NCI-H1092 (cell line): Measurements from ENCODE around the gene HHEX.
"Not testable (repeated sequence)": the region's sequence is repeated elsewhere in the genome, so short reads cannot be mapped to it uniquely, and the experiment has no call there.

Source experiments
- DNase-seq: peaks from one replicate; lab custom pipeline; 2025; lab: John Stamatoyannopoulos, UW

The HHEX gene

GRCh38 chr10:92689663-92690210 is at the start of gene HHEX:
HHEX (plus strand) TSS chr10:92689955; CDS start chr10:92689987, 32 bp downstream.
- peak; percentile 3 for DNase-seq

GRCh38 chr10:92640107-92640506 is 49.6 kb upstream of the HHEX start:
- no peak for DNase-seq

GRCh38 chr10:92641492-92641891 is 48.3 kb upstream of the HHEX start:
- DNase-seq = no peak

- DNase-seq = no peak
Observed at GRCh38 chr10:92644921-92645320, 44.8 kb upstream of the HHEX start.

GRCh38 chr10:92650864-92651263 is 38.9 kb upstream of the HHEX start:
- DNase-seq = not testable (repeated sequence)

- no peak for DNase-seq
Observed at GRCh38 chr10:92655426-92655825, 34.3 kb upstream of the HHEX start.

- DNase-seq = no peak
Observed at GRCh38 chr10:92656266-92656961, 33.3 kb upstream of the HHEX start.

- no peak for DNase-seq
Observed at GRCh38 chr10:92657024-92657423, 32.7 kb upstream of the HHEX start.

GRCh38 chr10:92662848-92663247 is 26.9 kb upstream of the HHEX start:
- no peak for DNase-seq

GRCh38 chr10:92664322-92664721 is 25.4 kb upstream of the HHEX start:
- no peak for DNase-seq

- DNase-seq = no peak
Observed at GRCh38 chr10:92667078-92667477, 22.7 kb upstream of the HHEX start.

GRCh38 chr10:92677708-92678107 is 12.0 kb upstream of the HHEX start:
- no peak for DNase-seq

GRCh38 chr10:92678206-92678605 is 11.5 kb upstream of the HHEX start:
- DNase-seq = no peak

GRCh38 chr10:92681306-92681834 is 8.4 kb upstream of the HHEX start:
- DNase-seq = no peak

GRCh38 chr10:92688573-92688926 is 1.2 kb upstream of the HHEX start:
- DNase-seq = no peak

- peak; percentile 10 for DNase-seq
Observed at GRCh38 chr10:92688927-92689662, 660 bp upstream of the HHEX start.

- no peak for DNase-seq
Observed at GRCh38 chr10:92690211-92690914, 608 bp downstream of the HHEX start.

GRCh38 chr10:92690915-92691590 is 1.3 kb downstream of the HHEX start:
- DNase-seq = no peak

- DNase-seq = no peak
Observed at GRCh38 chr10:92691591-92692079, 1.9 kb downstream of the HHEX start.

- DNase-seq = no peak
Observed at GRCh38 chr10:92692080-92692671, 2.4 kb downstream of the HHEX start.
